K562 (cell line): ENCODE measurements around the gene DYTN. TPM values are rescaled to one million over a fixed set of nuclear protein-coding genes. Genes with fewer than 3 reads are reported as not detected.

Experiments
- ATAC-seq: fragments of 200-7000 bp; cut with Tn5 transposase; 3 replicates; pipeline ENCODE4 v1.9.1; 2020; ENCODE audit warnings: moderate library complexity
- BruUV-seq: library from RNA; stranded (reverse); fragments of 400-500 nt; replicated peaks from 2 replicates; lab custom pipeline; 2021; lab: Mats Ljungman, UMichigan
- CTCF ChIA-PET: fragments of 300-600 bp; formaldehyde crosslinking; extraction: SDS; loops from one replicate; lab custom pipeline; 2021; ENCODE audit warnings: low intra/inter-chr PET ratio; lab: Yijun Ruan, JAX
- POLR2A ChIA-PET: fragments of 300-600, 350-650 bp; sonication (Branson Sonifier 250); formaldehyde crosslinking; extraction: SDS; loops from one replicate; lab custom pipeline; 2021; ENCODE audit warnings: antibody characterized with exemption, inconsistent platforms; lab: Yijun Ruan, JAX
- DNase-seq, 4 experiments: peaks; one replicate each; pipeline versions ENCODE4 v3.0.0 to v3.0.0-alpha.2; 2011 to 2018; ENCODE audit warnings: low spot score in 3 of 4, mixed read lengths in 3 of 4; ENCODE audit errors: extremely low read depth in 1 of 4
- FAIRE-seq: peaks from 2 replicates; lab custom pipeline; 2011; peaks lifted over from hg19 to GRCh38; lab: Jason Lieb, UNC
- H2AFZ ChIP-seq: 2 replicates; pipeline ENCODE4 v1.6.0; 2011; ENCODE audit warnings: low read depth, low read length, control low read depth, inconsistent platforms
- H3K27ac ChIP-seq: fragments of 200-600 bp; 3 replicates; pipeline ENCODE4 v1.8.0; 2011; ENCODE audit warnings: low read depth, mild to moderate bottlenecking, control low read depth, inconsistent platforms, low read length, moderate library complexity, mixed read lengths; ENCODE audit errors: extremely low read depth
- H3K27me3 ChIP-seq, 2 experiments: fragments of 300-600 bp in 1 of 2; 2 replicates in 1 of 2; 3 replicates in 1 of 2; pipeline versions ENCODE4 v1.6.0 to v1.8.0; 2011; ENCODE audit warnings: inconsistent platforms in 2 of 2, low read length in 2 of 2, mild to moderate bottlenecking in 1 of 2, mixed read lengths in 1 of 2, moderate library complexity in 1 of 2; ENCODE audit not compliant: control insufficient read depth in 2 of 2, insufficient read depth in 2 of 2
- H3K36me3 ChIP-seq: fragments of 300-600 bp; 3 replicates; pipeline ENCODE4 v1.8.0; 2011; ENCODE audit warnings: mild to moderate bottlenecking, low read length, inconsistent platforms; ENCODE audit not compliant: control insufficient read depth, insufficient read depth
- H3K4me1 ChIP-seq, 2 experiments: fragments of 200-600 bp in 1 of 2; replicated peaks in 1 of 2; 2 replicates in 1 of 2; 3 replicates in 1 of 2; pipeline versions ENCODE4 v1.5.1 to v1.8.0; 2011; ENCODE audit warnings: inconsistent platforms in 2 of 2, low read length in 2 of 2, mild to moderate bottlenecking in 1 of 2, mixed read lengths in 1 of 2, moderate library complexity in 1 of 2; ENCODE audit not compliant: control insufficient read depth in 2 of 2, insufficient read depth in 2 of 2
- H3K4me2 ChIP-seq: 2 replicates; pipeline ENCODE4 v1.6.1; 2011; ENCODE audit warnings: low read length, control low read depth, inconsistent platforms, mixed read lengths; ENCODE audit not compliant: insufficient read depth
- H3K4me3 ChIP-seq: fragments of 200-600 bp; sonication (generic), shearing (Covaris generic); 2 replicates; pipeline ENCODE4 v1.5.1; 2016; ENCODE audit warnings: control low read depth, inconsistent platforms
- H3K79me2 ChIP-seq: fragments of 200-600 bp; 3 replicates; pipeline ENCODE4 v1.8.0; 2011; ENCODE audit warnings: low read length, inconsistent platforms; ENCODE audit not compliant: control insufficient read depth, insufficient read depth
- H3K9ac ChIP-seq, 2 experiments: 2 replicates each; pipeline versions ENCODE4 v1.6.0 to v1.6.1; 2011; ENCODE audit warnings: low read depth in 2 of 2, low read length in 2 of 2, control low read depth in 1 of 2, inconsistent platforms in 1 of 2, mild to moderate bottlenecking in 1 of 2, mixed read lengths in 1 of 2; ENCODE audit not compliant: insufficient read depth in 1 of 2
- H3K9me1 ChIP-seq: one replicate; pipeline ENCODE4 v1.6.0; 2011; ENCODE audit warnings: inconsistent platforms, mild to moderate bottlenecking, low read length, moderate library complexity; ENCODE audit not compliant: control insufficient read depth, insufficient read depth
- H3K9me3 ChIP-seq: replicated peaks from 2 replicates; pipeline ENCODE4 v1.5.1; 2011; ENCODE audit warnings: low read depth, low read length, inconsistent platforms; ENCODE audit not compliant: control insufficient read depth, insufficient read depth
- H4K20me1 ChIP-seq: replicated peaks from 2 replicates; pipeline ENCODE4 v1.6.1; 2011; ENCODE audit warnings: low read length, inconsistent platforms, mixed read lengths; ENCODE audit not compliant: control insufficient read depth, insufficient read depth
- LCOR ChIP-seq: sonication (generic); formaldehyde crosslinking; IDR thresholded peaks from 2 replicates; pipeline ENCODE4 v1.8.0; 2022; ENCODE audit warnings: mild to moderate bottlenecking, missing genetic modification reagents
- STAT6 ChIP-seq: sonication (generic); formaldehyde crosslinking; IDR thresholded peaks from 2 replicates; pipeline ENCODE4 v1.8.1; 2023; ENCODE audit warnings: mild to moderate bottlenecking, missing genetic modification reagents
- WGBS: fragments of 100-300 bp; shearing (Covaris generic); methylation state at CpG from one replicate; pipeline ENCODE4 v1.1.6; 2016; ENCODE audit warnings: low coverage, mixed read lengths; ENCODE audit not compliant: insufficient coverage; ENCODE audit errors: missing lambda C conversion rate; 5-methylcytosine and 5-hydroxymethylcytosine counted together
- in situ Hi-C: fragments of 300-500 bp; cut with MboI; formaldehyde crosslinking; loops from 4 replicates; pipeline ENCODE4 v1.15.0; 2018; ENCODE audit warnings: inconsistent platforms, mixed read lengths
- intact Hi-C: fragments of 100-400 bp; cut with micrococcal nuclease; formaldehyde crosslinking; loops from 2 replicates; pipeline ENCODE4 v1.14.2; 2022
- polyA plus RNA-seq, 8 experiments: library from polyadenylated mRNA; depleted of rRNA in 4 of 8; stranded (reverse) in 5 of 8; unstranded in 3 of 8; fragments of >200 nt; fragmentation: Nextera tagmentation in 2 of 8; fragmentation: Illumina TruSeq in 1 of 8; extraction: Ambion mirVana in 2 of 8; extraction: Trizol in 1 of 8; gene quantifications; 2 replicates each; pipeline versions ENCODE4 v1.2.1 to v1.2.3, GENCODE V29; 2011 to 2014; ENCODE audit warnings: inconsistent platforms in 1 of 8, missing spikeins in 1 of 8
- total RNA-seq, 7 experiments: library from RNA; depleted of rRNA in 6 of 7; stranded (reverse); fragments of >200 nt in 6 of 7; fragmentation: Illumina TruSeq in 2 of 7; extraction: Trizol in 2 of 7; gene quantifications; 2 replicates each; pipeline versions ENCODE4 v1.2.1 to v1.2.3, GENCODE V29; 2011 to 2021; ENCODE audit warnings: low replicate concordance in 1 of 7

Gene DYTN
- total and polyA plus RNA-seq, 9 of the 15 experiments (the other 6 are each of a cell fraction or from before 2014, with no cell fraction given): not detected

GRCh38 chr2:206764673-206765241 lies 46.6 kb upstream of the DYTN start:
- H3K4me3 ChIP-seq: peak overlapping the region; percentile 57
- intact Hi-C loops: no loop called here

More at GRCh38 chr2:206764673-206765241, 46.6 kb upstream of the DYTN start:
- 11% methylated on average over 18 of the region's 18 CpGs for WGBS
- peak overlapping the region; percentile 87 for H3K4me2 ChIP-seq
- peak overlapping the region; percentile 100 for H2AFZ ChIP-seq
- H3K36me3 ChIP-seq: peaks cover 30% of the 10 kb centered on the region
- ATAC-seq (peak; percentile 9; the same call in 2 of the 3 replicates), DNase-seq (no peak), FAIRE-seq (no peak)
- peaks cover 38% of the 10 kb centered on the region for H3K79me2 ChIP-seq
- no peaks in the 10 kb centered on the region for H4K20me1 ChIP-seq
- in situ Hi-C loops: no loop called here
- peak overlapping the region; percentile 91; the same call in 2 of the 3 replicates for H3K27ac ChIP-seq
- peak overlapping the region; percentile 91 to 94 for H3K9ac ChIP-seq
- H3K27me3 ChIP-seq: no peaks in the 10 kb centered on the region
- BruUV-seq: no TSS peak
- ChIA-PET POLR2A (no interaction called here), CTCF (no interaction called here)
- H3K9me1 ChIP-seq: no peaks in the 10 kb centered on the region
- peaks cover 3% of the 10 kb centered on the region in 2 experiments; a peak in 3 of 5 replicates for H3K4me1 ChIP-seq
- H3K9me3 ChIP-seq: no peaks in the 10 kb centered on the region
- TF ChIP-seq LCOR (CRISPR knock-in tag): 0 out of 2 replicates have a peak, but pooled peaks have one; percentile 79
- TF ChIP-seq STAT6: no peak
- TF ChIP-seq, all 486 proteins: peak for 1
